ENCODE results near the gene NRIP1.

Gene NRIP1

GRCh38 chr21:15088488-15088887, 23.7 kb upstream of the NRIP1 start:
- no peak for TF ChIP-seq CTCF (IDR thresholded peaks at IDR 0.05; ENCODE audit: insufficient read depth, low read depth, low read length, missing control alignments)
- no peak overlapping the region for H3K4me3 ChIP-seq (ENCODE audit: low read length)
- no peak for DNase-seq (ENCODE audit: low read depth)

GRCh38 chr21:15084668-15085067, 19.9 kb upstream of the NRIP1 start:
- no peak overlapping the region for H3K4me3 ChIP-seq (ENCODE audit: low read length)
- no peak for TF ChIP-seq CTCF (IDR thresholded peaks at IDR 0.05; ENCODE audit: insufficient read depth, low read depth, low read length, missing control alignments)
- DNase-seq (ENCODE audit: low read depth), result no peak

GRCh38 chr21:15080526-15080925, 15.7 kb upstream of the NRIP1 start:
- no peak for DNase-seq (ENCODE audit: low read depth)
- no peak for TF ChIP-seq CTCF (IDR thresholded peaks at IDR 0.05; ENCODE audit: insufficient read depth, low read depth, low read length, missing control alignments)
- no peak overlapping the region for H3K4me3 ChIP-seq (ENCODE audit: low read length)

DNA sequence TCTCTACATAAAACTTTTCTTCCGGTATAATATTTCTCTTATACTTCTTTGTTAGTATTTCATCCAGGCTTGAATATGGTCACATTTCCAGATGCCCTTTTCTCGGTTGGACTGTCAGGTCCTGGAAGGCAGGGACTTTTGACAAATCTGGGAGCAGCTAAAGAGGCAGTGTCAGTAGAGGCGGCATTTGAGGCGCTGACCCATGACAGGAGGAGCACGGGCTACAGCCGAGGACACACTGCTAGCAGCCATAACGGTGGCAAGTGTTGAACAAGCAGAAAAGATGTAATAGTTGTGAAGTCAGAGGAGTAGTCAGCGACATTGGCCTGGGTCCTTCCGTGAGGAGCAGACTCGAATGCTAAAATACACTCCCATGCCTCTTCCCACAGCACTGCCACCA, 14.5 kb upstream of the NRIP1 start:
- H3K4me3 ChIP-seq (ENCODE audit: low read length), result no peak overlapping the region
- TF ChIP-seq CTCF (IDR thresholded peaks at IDR 0.05; ENCODE audit: insufficient read depth, low read depth, low read length, missing control alignments), result no peak
- no peak for DNase-seq (ENCODE audit: low read depth)

DNA sequence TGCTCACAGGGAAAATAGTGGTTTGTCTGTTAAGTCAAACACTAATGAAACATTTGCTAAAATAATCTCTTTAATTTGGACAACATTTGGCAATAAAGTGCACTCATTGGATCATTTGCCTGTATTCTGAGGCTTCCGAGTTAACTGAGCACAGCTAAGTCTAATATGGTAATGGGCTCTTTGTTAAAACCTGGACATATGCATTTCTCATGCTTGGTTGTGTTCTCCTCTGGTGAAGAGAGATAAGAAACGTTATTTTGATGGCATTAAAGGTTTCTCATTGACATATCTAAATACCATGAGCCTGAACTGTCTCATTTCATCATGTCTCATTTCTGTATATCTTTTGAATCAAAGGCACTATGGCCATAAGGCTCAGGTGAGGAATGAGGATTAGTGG, 13.4 kb upstream of the NRIP1 start:
- no peak for TF ChIP-seq CTCF (IDR thresholded peaks at IDR 0.05; ENCODE audit: insufficient read depth, low read depth, low read length, missing control alignments)
- no peak for DNase-seq (ENCODE audit: low read depth)

GRCh38 chr21:15077529-15078145, 12.8 kb upstream of the NRIP1 start:
- no peak for DNase-seq (ENCODE audit: low read depth)
- no peak overlapping the region for H3K4me3 ChIP-seq (ENCODE audit: low read length)
- TF ChIP-seq CTCF (IDR thresholded peaks at IDR 0.05; ENCODE audit: insufficient read depth, low read depth, low read length, missing control alignments), result no peak

More for the DNA sequence above, 13.4 kb upstream of the NRIP1 start:
- no peak overlapping the region for H3K4me3 ChIP-seq (ENCODE audit: low read length)

GRCh38 chr21:15076730-15077129, 11.9 kb upstream of the NRIP1 start:
- TF ChIP-seq CTCF (IDR thresholded peaks at IDR 0.05; ENCODE audit: insufficient read depth, low read depth, low read length, missing control alignments), result no peak
- no peak overlapping the region for H3K4me3 ChIP-seq (ENCODE audit: low read length)
- no peak for DNase-seq (ENCODE audit: low read depth)
